ENCODE data around the gene TOMM34.

DNA sequence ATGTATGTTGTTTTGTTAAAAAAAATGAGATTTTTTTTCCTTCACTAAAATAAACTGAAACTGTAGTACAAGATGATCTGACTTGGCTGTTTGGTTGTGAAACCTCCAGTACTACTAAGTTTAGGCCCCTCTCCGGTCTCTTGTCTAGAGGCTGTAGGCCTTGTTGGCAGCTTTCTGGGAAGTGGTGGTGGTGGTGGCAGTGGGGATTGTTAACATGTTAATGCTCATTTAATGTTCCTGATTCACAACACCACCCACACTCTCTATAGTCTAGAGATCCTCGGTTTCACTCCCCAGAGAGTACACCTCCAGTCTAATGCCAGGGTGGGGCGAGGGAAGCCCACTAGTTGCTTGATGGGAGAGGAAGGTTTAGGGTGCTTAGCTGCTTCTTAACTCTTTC lies 30.2 kb upstream of the TOMM34 start:
- TF ChIP-seq, protein P1, sequence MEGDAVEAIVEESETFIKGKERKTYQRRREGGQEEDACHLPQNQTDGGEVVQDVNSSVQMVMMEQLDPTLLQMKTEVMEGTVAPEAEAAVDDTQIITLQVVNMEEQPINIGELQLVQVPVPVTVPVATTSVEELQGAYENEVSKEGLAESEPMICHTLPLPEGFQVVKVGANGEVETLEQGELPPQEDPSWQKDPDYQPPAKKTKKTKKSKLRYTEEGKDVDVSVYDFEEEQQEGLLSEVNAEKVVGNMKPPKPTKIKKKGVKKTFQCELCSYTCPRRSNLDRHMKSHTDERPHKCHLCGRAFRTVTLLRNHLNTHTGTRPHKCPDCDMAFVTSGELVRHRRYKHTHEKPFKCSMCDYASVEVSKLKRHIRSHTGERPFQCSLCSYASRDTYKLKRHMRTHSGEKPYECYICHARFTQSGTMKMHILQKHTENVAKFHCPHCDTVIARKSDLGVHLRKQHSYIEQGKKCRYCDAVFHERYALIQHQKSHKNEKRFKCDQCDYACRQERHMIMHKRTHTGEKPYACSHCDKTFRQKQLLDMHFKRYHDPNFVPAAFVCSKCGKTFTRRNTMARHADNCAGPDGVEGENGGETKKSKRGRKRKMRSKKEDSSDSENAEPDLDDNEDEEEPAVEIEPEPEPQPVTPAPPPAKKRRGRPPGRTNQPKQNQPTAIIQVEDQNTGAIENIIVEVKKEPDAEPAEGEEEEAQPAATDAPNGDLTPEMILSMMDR (IDR thresholded peaks at IDR 0.05): no peak
- no peak for TF ChIP-seq POLR2A (IDR thresholded peaks at IDR 0.05)
